Adrenal gland (tissue), 12 donors: ENCODE results near the gene HES6. TPM values are rescaled to one million over a fixed set of nuclear protein-coding genes. Genes with fewer than 3 reads are reported as not detected.
A peak's percentile ranks its signal among the peaks of the same experiment; 100 is the strongest.

Experiments used
- DNase-seq, 7 donors: peaks; one replicate each; pipeline ENCODE4 v3.0.0-alpha.2; 2019 to 2020
- H3K27ac ChIP-seq, 5 donors: fragments of 200-600 bp; sonication (generic) in 4 of 5; 1 replicate in 3 of 5; 2 replicates in 2 of 5; pipeline versions ENCODE4 v1.5.1 to v1.8.0; 2016 to 2020; ENCODE audit warnings: mild to moderate bottlenecking in 1 of 5
- H3K27me3 ChIP-seq: fragments of 200-600 bp; 2 replicates; pipeline ENCODE4 v1.8.0; 2021
- H3K36me3 ChIP-seq, 2 donors: fragments of 200-600 bp; replicated peaks in 1 of 2; 1 replicate in 1 of 2; 2 replicates in 1 of 2; pipeline versions ENCODE4 v1.5.1 to v1.8.0; 2018 to 2022
- H3K4me1 ChIP-seq, 2 donors: fragments of 200-600 bp; replicated peaks in 1 of 2; 1 replicate in 1 of 2; 2 replicates in 1 of 2; pipeline versions ENCODE4 v1.5.1 to v1.8.0; 2018 to 2021
- H3K4me3 ChIP-seq, 4 donors: fragments of 200-600 bp; sonication (generic) in 3 of 4; one replicate each; pipeline ENCODE4 v1.5.1; 2016 to 2018
- H3K9me3 ChIP-seq, 3 donors: fragments of 200-600 bp; sonication (generic) in 1 of 3; replicated peaks in 1 of 3; 1 replicate in 2 of 3; 2 replicates in 1 of 3; pipeline versions ENCODE4 v1.5.1 to v1.8.0; 2016 to 2021
- CTCF ChIP-seq, 6 experiments: fragments of 450-650 bp in 4 of 6; fragments of 200-600 bp in 2 of 6; sonication (generic) in 1 of 6; IDR thresholded peaks; 1 replicate in 5 of 6; 2 replicates in 1 of 6; pipeline versions ENCODE4 v1.5.1 to v1.8.0; 2016 to 2021; ENCODE audit warnings: antibody characterized with exemption in 6 of 6, mild to moderate bottlenecking in 2 of 6, moderate library complexity in 1 of 6
- POLR2A ChIP-seq, 2 donors: fragments of 450-650 bp; IDR thresholded peaks; one replicate each; pipeline ENCODE4 v1.6.1; 2017; ENCODE audit warnings: antibody characterized with exemption in 2 of 2, mild to moderate bottlenecking in 2 of 2, moderate library complexity in 1 of 2
- WGBS, 4 donors: extraction: QIAGEN DNeasy Blood & Tissue Kit in 2 of 4; methylation state at CpG; one replicate each; pipeline versions ENCODE4 v1.1.5 to v1.1.7; 2013 to 2017; 5-methylcytosine and 5-hydroxymethylcytosine counted together
- intact Hi-C, 2 donors: fragments of 100-400 bp; cut with DNase I; formaldehyde crosslinking; loops; one replicate each; pipeline versions ENCODE4 v1.14.1 to v1.15.0; 2022 to 2023
- polyA plus RNA-seq, 3 donors: library from polyadenylated mRNA; stranded (reverse); fragments of 200-250 nt in 2 of 3; fragments of 350-450 nt in 1 of 3; fragmentation: Illumina TruSeq in 1 of 3; extraction: RNeasy Lipid Tissue Mini Kit (QIAGEN cat#74804) in 1 of 3; gene quantifications; one replicate each; pipeline ENCODE4 v1.2.3, GENCODE V29; 2013 to 2014
- total RNA-seq, 9 donors: library from RNA; depleted of rRNA in 4 of 9; stranded (reverse); fragments of >200 nt in 4 of 9; fragments of 120-200 nt in 1 of 9; fragmentation: NEBNext Ultra II Directional in 1 of 9; extraction: Animal tissue kit (Norgen Biotek cat#: 25700) in 1 of 9; gene quantifications; one replicate each; pipeline versions ENCODE4 v1.1.0 to v1.2.4, GENCODE V29; 2013 to 2023
- donor health status: healthy with polysubstance abuse.
- donor health status: Bipolar disorder and iron deficiency.
- donor health status: DM: yes; HTN: yes; CAD: no.
- donor health status: DM: no; HTN: no; CAD: no.
- donor health status: DM: no; HTN: no; CAD: no.
- donor health status: DM: yes; HTN: yes; CAD: no.

HES6 gene
- total and polyA plus RNA-seq, 12 donors, result 4.3 to 21.6 (median 11.0) TPM

DNA sequence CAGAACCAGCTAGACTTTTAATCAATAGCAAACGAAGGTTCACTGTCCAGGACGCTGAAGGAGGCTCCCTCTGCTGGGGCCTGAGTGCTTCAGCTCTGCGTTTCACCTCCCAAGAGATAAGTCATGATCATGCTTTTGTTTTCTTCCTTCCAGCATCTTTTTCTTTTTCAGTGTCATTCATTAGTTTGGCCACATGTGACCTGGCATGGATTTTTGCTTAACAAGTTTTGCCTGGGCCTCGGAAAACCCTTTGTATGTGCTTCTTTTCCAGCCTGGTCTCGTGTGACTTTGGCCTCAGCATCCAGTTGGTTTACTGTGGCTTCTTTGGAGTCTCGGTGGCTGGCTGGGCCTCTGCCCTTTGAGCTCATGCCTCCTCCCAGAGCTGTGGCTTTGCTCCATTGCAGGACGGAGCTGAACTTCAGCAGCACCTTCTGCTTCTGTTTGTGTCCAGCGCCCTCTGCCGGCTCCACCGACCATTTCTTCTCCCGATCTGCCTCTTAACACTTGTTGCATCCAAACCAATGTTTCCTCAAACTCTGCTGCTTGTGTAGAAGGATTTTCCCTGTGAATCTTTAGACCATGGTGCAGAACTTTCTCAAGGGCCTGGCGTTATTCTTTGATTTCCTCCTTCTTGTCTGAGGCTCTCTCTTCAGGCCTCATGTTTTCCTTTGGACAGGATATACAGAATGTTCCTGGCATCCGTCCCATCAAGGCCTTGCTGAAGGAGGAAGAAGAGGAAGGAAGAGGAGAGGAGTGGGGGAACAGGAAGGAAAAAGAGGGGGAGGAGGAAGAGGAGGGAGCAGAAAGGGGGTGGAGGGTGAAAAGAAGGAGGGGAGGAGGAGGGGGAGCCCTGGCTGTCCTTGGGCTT lies 23.6 kb upstream of the HES6 start:
- Histone ChIP-seq H3K9me3 (no peaks in the 10 kb centered on the region), H3K4me1 (peaks cover 0 to 12% of the 10 kb centered on the region in 2 donors), H3K27me3 (no peaks in the 10 kb centered on the region), H3K36me3 (peaks cover 0 to 24% of the 10 kb centered on the region in 2 donors), H3K4me3 (no peak overlapping the region), H3K27ac (peak overlapping the region in 2 of 5 donors; percentile 43 to 61)
- 18 to 22% (median 21%) methylated on average over 13 of the region's 13 CpGs for WGBS, 4 donors
- DNase-seq, result peak; percentile 90 to 98 (median 95)
- intact Hi-C loops, result loop anchor here in 1 of 2 donors (5.0 kb wide), 1 partner anchor 406 kb away; the partner anchor contains the start of gene RAMP1
- no peak for TF ChIP-seq POLR2A (IDR thresholded peaks at IDR 0.05)
- TF ChIP-seq CTCF (IDR thresholded peaks at IDR 0.05), result peak; percentile 77 to 94 (median 86)

- Histone ChIP-seq H3K27ac (peak overlapping the region in 2 of 5 donors; percentile 43 to 61), H3K27me3 (no peaks in the 10 kb centered on the region), H3K4me3 (no peak overlapping the region), H3K4me1 (peaks cover 0 to 12% of the 10 kb centered on the region in 2 donors), H3K9me3 (no peaks in the 10 kb centered on the region), H3K36me3 (peaks cover 0 to 23% of the 10 kb centered on the region in 2 donors)
- TF ChIP-seq POLR2A (IDR thresholded peaks at IDR 0.05) (no peak), CTCF (IDR thresholded peaks at IDR 0.05) (no peak)
- WGBS, 4 donors, result 91 to 95% (median 93%) methylated on average over 11 to 12 of the region's 12 CpGs
- intact Hi-C loops, result loop anchor here in 1 of 2 donors (5.0 kb wide), 1 partner anchor 405 kb away; the partner anchor contains the start of gene RAMP1
- no peak for DNase-seq
Observed at GRCh38 chr2:238262496-238263122, 22.8 kb upstream of the HES6 start.

DNA sequence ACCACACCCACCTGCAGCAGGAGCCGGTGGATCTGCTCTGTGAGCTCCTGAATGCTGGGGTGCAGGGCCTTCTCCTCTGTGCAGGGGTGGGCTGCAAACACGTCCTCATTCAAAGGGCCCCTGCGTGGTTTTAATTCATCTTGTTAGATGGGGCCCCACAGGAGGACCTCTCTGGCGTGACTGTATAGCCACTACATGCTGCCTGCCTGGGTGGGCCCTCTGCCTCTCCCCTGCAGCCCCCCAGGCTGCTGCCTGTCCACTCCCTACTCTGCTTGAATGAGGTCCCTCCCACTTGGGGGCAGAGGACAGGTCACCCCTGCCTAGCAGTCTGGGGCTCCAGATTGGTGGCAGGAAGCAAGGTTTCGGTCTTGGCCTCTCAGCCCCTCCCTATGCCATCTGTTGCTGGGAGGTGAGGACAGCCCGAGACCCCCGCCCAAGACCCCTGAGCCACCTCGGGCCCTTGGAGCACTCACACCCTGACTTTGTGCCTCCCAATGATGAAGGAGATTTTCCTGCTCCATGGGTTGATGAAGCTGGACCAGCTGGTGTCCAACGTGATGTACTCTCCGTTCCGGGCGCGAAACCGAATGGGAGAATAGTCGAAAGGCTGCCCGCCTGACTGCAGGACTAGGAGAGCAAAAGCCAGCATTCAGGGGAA lies 22.0 kb upstream of the HES6 start:
- intact Hi-C loops, result loop anchor here in 1 of 2 donors (5.0 kb wide), 1 partner anchor 405 kb away; the partner anchor contains the start of gene RAMP1
- Histone ChIP-seq H3K4me3 (no peak overlapping the region), H3K36me3 (peaks cover 0 to 19% of the 10 kb centered on the region in 2 donors), H3K4me1 (peaks cover 0 to 12% of the 10 kb centered on the region in 2 donors), H3K27ac (no peak overlapping the region), H3K27me3 (no peaks in the 10 kb centered on the region), H3K9me3 (no peaks in the 10 kb centered on the region)
- 89 to 96% (median 91%) methylated on average over 10 to 16 of the region's 16 CpGs for WGBS, 4 donors
- no peak for DNase-seq
- TF ChIP-seq POLR2A (IDR thresholded peaks at IDR 0.05) (no peak), CTCF (IDR thresholded peaks at IDR 0.05) (no peak)
